HG02870 (cell line): Measurements from ENCODE around the gene XIRP1.
A peak's percentile ranks its signal among the peaks of the same experiment; 100 is the strongest.

Experiments used
- ATAC-seq: cut with Tn5 transposase; IDR thresholded peaks from one replicate; pipeline ENCODE4 v1.9.1; 2021; ENCODE audit warnings: mild to moderate bottlenecking, moderate library complexity; ENCODE audit not compliant: unreplicated experiment

XIRP1 gene

DNA sequence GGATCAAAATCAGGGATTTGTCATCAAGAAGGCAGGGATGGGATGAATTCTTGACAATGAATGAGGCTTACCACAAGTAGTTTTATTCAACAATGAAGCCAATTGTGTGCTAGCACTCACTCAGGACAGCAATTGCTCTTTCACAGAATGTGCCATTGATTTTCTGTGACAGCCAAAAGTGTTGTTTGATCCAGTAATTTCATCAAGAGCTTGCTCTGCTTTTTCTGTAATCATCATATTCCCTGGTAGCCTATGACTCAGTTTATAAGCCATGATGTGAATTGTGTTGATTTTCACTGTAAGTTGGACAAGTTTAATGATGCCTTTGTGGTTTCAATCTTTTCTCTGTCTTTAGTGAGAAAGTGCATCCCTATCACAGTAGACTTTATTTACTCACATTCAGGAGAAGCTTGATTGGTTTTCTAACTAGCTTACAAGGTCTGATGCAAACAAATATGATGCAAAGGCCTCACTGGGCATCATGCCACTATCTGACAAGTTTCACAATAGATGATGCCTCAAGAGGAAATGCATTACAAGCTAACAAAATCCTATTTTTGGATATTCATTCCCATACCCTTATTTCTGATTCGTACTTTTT is 25.4 kb downstream of the XIRP1 start:
- ATAC-seq: no peak

DNA sequence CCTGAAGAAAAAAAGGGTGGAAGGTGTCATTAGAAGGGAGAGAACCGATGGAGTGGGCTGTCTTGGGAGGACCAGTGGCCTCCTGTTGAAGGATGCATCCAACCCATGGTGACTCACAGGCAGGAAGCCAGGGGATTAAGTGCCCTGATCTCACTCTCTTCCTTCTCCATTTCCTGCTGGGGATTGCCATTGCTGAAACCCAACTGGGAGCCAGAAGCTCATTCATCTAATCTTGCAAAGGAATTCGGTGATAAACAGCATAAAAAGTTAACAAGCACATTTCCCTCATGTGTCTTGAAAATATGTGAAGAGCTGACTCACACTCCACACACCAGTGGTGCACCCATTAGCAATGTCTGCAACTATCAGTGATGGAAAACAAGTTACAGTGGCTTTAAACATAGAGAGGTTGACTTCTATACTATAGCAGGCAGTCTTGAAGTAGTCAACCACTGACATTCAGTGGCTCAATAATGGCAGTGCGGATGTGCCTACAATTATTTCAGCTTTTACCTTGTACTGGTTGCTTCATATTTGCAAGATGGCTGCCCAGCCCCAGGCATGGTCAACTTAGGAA is 26.2 kb downstream of the XIRP1 start:
- ATAC-seq: no peak

DNA sequence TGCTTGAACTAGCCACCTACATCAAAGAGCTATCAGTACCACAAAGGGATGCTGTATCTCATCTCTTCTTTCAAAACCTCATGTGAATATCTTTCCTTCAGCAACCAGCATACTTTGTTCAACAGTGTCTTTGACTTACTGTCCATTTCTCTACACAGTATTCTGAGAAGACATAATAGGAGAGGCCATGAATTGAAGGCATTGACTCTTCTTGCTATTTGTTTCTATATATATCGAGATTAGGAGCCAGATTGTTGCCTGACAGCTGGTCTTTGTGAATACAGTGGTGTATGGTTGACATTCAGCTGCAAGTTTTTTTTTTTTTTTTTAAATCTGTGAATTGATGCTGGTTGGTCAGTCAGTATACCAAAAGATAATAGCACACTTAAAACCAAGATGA is 26.9 kb downstream of the XIRP1 start:
- no peak for ATAC-seq

DNA sequence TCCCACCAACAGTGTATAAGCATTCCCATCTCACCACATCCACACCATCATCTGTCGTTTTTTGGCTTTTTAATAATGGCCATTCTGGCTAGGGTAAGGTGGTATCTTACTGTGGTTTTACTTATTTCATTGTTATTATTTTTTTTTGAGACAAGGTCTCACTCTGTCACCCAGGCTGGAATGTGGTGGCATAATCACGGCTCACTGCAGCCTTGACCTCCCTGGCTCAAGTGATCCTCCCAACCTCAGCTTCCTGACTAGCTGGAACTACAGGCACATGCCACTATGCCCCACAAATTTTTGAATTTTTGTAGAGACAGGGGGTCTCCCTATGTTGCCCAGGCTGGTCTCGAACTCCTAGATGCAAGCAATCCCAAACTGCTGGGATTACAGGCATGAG is 28.0 kb downstream of the XIRP1 start:
- ATAC-seq: no peak

DNA sequence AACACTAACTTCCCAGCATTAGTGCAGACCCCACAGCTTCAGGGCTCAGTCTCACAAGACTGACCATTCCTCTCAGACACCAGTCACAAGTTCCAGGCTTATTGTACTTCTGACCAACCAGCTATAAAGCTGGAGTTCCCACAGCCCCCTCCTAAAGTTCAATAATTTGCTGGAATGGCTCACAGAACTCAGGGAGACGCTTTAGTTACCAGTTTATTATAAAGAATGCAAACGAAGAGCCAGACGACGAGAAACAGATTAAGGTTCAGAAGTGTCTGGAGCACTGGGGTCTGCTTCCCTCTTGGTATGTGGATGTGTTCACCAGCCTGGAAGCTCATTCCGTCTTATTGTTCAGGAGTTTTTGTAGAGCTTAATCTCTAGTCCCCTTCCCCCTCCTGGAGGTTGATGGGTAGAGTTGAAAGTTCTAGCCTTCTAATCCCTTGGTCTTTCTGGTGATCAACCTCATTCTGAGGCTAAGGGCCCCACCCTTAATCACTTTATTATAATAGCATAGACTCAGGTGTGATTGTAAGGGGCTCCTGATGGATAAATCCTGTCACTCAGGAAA is 34.2 kb downstream of the XIRP1 start:
- no peak for ATAC-seq

DNA sequence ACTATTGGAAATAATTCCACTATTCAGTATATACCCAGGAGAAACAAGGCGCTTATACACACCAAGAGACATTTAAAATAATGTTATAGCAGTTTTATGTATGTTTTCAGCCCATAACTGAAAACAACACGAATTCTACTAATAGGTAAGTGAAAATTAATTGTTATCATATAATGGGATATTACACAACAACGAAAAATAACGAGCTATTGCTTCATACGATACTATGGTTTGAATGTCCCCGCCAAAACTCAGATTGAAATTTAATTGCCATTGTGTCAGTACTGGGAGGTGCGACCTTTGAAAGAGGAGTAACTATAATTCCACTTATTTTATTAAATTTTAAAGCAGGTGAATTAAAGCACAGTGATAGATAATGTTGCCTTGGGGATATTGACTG is 35.0 kb downstream of the XIRP1 start:
- no peak for ATAC-seq

DNA sequence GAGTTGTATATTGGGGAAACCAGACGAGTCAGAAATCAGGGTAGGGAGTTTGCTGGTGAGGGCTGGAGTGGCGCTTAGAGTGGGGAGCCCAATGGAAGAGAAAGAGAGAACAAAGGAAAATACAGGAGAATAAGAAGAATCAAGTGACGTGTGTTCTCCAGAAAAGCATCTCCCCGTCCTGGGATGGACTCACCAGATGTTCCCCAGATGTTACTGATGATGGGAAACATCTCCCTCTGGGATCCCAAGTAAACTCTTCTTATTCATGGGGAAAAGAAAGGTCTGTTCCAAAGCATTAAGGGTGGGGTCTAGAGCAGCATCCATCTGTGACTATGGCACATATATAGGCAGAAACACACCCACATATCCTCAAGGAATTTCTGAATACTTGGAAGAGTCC is 36.0 kb downstream of the XIRP1 start:
- no peak for ATAC-seq

DNA sequence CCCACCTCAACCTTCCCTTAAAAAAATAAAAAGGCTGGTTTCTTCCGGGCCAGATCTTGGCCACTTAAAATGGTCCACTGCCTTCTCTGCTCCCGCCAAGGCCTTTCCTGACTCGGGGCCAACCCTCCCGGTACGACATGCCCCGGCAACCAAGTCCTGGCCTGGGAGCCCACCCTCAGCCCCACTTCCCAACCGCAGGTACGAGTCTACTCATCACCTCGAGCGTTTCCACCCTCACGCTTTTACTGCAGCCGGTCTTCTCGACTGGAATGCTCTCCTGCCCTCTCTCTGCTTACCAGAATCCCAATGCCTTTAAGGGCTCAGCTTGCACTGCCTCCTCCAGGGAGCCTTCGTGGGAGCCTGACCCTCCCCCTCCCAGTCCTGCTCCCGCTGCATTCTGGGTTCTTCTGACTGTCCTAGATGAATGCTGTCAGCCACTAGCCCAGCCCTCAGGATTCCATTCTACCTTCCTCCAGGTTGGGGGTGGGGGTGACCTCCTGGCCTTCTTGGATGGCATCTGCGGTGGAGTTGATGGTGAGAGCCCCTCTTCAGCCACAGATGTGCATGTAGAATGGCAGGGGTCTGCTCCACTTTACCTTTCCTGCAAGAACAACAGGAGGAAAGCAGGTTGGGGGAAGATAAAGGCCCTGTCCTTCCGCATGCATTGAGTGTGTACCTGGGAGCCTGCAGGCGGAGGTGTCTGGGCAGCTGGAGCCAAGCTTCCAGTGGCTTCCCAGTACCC is 37.9 kb downstream of the XIRP1 start:
- no peak for ATAC-seq

DNA sequence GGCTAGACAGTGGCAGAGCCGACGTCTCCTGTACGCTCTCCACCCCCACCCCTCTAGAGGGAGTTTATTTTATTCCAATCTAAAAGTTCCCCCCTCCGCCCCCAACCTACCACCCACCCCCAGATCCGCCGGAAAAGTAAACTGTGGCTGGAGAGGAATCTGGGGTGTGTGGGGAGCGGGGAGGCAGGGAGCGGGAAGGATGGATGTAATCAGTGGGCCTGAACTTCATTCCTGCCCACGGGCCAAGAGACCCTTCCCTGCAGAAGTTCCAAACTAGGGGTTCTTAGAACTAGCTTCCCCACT is 38.5 kb downstream of the XIRP1 start:
- no peak for ATAC-seq

DNA sequence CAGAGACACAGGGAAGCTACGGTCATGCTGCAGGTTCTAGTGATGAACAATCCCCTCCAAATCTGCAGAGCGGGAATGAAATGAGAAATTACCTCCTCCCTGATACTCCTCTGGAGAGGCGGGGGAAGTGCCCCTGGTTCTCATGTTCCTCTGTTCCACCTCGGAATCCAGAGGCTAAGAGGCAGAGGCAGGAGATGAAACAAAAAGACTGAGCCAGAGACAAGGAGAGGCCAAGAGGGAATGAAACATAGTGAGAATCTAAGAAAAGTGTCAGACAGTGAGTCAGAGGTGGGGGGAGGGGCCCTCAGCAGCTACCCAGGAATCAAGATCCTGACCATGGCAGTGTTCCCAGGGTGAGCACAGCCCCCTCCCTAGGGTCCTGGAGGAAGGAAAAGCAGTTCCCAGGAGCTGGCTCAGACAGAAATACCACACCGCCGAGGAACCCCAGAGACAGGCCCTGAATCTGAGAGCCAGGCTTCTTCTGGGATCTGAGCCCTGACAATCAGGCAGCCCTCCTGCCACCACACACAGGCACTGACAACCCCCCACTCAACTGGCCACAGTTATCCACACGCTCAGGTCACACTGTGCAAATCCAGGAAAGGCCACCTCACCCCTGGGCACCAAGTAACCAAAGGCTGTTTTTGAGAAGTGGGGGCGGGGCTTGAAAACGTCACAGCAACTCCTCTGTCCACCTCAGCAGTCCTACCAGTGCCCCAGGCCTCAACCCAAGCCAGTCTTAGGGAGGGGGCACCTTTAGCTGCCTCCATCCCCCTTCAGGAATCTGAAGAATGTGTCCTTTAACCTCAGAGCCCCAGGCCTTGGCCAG is 41.4 kb downstream of the XIRP1 start:
- no peak for ATAC-seq

DNA sequence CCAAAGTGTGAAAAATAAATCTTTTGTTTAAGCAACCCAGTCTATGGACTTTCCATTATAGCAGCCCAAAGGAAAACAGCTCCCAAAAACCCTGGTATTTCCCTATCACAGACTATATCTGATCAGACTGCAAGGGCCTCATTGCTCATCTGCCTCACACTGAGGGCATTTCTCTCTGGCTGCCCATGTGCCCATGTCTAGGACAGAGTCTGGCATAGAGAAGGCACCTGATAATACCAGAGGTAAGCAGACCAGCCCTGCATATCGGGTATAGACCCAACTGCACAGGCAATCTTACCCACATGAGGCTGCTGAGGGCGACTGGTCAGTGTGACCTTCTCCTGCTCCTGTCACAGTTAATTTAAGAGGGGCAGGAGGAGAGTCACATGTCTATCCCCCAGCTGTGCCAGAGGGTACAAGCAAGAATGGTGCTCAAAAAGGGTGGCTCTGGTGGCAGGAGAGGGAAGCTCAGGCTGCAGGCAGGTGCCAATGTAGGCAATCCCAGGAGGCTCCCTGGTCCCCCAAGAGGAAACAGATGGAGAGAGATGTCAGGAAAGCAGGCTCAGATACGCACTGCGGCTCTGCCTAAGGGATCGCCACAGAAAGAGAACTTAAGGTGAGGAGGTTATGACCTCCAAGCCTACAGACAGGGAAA is 42.1 kb downstream of the XIRP1 start:
- no peak for ATAC-seq

DNA sequence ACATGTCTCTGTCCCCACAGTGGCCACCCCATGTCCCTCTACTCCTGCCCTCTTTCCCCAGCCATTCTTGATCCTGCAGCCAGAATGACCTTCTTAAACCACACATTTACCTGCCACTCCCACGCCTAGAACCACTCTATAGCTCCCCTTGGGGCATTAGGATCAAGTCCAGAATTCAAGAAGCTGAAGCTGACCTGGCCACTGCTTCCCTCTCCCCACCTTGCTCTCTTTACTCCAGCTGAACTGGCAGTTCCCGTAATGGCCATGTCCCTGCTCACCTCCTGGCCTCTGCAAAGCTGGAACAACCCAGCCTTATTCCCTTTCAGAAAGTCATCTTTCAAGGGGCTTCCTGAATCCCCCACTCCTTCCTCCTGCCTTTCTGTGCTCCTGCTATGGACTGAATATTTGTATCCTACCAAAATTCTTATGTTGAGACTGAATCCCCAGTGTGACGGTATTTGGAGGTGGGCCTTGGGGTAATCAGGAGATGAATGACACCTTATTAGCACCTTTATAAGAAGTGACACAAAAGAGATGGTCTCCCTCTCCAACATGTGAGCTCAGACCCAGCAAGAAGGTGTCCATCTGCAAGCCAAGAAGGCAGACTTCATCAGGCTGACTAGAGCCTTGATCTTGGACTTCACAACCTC is 42.8 kb downstream of the XIRP1 start:
- ATAC-seq: no peak

DNA sequence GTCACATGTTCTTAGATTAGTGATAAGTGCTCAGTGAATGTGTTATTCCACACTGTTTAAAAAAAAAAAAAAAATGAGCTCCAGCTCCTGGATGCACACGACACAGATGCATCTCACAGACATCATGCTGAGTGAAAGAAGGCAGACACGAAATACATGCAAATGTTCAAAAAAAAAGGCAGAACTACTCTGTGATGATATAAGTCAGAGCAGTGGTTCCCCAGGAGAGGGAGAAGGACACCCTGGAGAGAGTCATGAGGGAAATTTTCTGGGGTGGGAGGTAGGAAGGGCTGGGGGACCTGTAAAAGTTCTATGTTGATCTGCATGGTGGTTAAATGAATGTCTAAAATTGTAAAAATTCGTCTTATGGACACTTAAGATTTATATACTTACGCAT is 43.3 kb downstream of the XIRP1 start:
- peak; percentile 16 for ATAC-seq

DNA sequence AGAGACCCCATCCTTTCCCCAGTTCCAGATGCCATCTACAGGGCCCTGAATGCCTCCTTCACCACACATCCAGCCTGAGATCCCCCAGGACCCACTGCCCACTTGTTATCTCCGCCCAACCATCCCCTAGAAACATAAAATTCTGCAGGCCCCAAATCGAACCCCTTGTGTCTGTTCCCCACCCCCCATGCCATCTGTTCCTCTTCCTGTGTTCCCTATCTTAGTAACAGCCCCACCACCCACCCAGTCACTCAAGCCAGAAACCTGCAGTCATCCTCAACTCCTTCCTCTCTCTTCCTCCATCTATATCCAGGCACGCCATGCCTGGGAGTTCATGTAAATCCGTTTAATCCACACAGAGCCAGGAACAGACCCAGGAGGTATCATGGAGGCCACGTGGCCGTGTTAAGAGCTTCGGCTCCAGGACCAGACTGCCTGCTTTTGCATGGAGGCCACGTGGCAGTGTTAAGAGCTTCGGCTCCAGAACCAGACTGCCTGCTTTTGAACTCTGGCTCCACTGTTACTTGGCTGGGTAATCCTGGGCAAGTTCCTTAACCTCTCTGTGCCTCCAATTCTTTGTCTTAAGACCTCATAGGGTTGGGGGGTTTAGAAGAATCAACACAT is 43.8 kb downstream of the XIRP1 start:
- no peak for ATAC-seq

DNA sequence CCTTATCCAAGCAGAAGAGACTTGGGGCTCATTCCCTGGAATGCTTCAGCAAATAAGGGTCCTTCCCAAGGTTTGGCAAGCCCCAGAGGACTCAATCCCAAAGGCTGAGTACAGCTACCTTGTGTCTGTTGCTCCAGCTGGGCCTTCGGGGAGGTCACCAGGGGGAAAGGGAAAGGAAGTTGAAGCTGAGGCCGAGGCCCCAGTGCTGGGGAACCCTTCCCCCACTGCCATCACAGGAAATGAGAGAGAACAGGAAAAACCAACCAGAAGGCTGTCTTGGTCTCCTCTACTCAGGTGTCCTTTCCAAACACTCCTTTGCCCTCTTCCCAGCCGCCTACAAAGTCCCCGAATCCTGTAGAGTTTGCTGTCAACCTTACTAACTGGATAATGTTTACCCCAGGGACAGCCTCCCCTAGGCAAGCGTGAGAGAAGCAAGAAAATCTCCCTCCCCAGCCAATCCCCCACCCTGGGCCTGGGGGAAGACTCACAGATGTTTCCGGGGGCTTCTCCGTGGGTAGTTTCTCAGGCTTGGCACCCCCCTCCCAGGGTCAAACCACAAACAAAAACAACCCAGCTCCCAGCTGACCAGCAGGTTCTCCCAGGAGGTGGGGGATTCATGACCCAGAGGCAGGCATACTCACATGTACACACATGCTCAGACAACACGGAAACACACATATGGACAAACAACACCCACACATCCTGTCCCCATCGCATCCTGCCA is 44.5 kb downstream of the XIRP1 start:
- ATAC-seq: peak; percentile 26

DNA sequence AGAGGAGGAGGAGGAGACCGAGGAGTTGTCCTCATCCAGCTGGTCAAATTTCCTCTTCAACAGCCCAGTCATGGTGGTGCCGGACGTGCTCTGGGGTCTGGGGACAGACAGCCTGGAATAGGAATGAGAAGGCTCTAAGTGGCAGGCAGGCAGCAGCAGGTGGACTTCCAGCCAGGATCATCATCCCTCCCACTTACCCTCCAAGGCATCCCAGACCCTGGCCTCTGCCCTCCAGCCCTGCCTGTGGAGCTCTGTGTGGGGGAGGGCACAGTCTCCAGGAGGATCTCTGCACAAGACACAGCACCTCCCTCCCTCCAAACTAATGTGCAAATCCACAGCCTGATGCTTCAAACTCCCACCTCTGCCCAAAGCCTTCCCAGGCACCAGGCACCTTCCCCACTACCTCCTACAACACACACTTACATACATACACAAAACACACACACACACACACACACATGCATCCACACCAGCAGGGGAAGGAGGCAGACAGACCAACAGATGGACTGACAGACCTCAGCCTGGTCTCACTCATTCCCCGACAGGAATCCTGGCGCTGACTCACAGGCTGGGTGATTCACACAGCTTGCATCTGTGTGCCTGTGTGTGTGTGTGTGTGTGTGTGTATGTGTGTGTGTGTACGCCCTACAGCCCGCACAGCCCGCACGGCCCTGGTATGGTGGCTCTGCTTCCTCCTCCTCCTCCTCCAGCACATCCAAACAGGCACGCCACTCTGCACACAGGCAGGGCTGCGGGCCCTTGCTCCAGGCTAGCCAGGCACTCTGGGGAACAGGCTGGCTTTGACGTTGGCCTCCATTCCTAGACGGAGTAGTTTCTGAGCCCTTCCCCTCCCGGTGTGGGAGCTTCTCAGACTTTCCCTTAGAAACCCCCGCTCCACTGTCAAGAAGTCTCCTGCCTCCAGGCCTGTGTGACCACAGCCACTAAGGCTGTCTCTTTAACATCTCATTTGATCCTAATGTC is 45.5 kb downstream of the XIRP1 start:
- ATAC-seq: peak; percentile 9

DNA sequence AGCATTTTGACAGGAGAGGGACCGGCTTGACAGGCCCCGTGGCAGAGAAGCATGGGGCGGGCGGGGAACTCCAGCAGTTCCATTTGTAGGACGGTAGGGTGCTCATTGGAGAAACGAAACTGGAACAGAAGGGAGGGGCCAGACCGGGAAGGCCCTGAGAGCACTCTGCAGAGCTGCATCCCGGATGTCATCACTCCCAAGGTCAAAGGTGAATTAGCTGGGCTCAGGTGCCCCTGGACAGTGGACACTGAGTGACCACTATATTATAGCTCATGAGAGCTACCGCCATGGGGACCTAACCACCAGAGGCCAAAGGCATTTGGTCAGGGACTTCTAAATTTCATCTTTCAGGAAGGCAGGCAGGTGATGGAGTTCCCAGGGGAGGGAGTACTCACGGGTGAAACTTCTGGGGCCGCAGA is 46.3 kb downstream of the XIRP1 start:
- ATAC-seq: no peak

DNA sequence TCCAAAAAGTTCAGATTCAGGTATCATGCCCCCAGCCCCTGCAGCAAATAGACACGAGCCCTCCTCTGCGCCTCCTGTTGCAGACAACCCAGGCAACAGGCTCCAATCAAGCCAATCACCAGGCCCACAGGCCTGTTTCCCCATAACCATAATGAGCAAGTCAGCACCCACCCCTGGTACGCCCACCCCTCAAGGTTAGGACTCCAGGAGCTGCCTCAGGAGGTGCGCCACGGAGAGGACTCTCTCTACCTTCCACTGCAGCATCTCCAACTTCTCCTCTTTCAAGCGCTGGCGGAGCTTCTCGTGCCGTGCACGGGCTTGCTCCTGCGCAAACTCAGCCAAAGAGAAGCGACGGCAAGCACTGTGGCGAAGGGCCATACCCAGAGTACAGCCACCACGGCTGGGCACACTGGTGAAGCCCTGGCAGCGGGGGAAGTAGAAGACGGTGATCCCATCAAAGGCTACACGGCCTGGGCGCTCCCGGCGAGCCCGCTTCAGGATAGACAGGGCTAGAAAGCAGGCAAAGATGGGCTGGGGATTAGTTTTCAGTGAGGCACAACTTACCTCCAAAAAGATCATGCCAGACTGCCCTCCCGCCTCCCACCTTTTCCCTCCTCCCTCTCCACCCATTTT is 47.5 kb downstream of the XIRP1 start:
- no peak for ATAC-seq
